Tongue (tissue), 2 donors: Measurements from ENCODE around the gene TULP4. TPM values are rescaled to one million over a fixed set of nuclear protein-coding genes. Genes with fewer than 3 reads are reported as not detected.

Experiments
- DNase-seq: peaks from one replicate; pipeline ENCODE4 v3.0.0-alpha.2; 2015
- total RNA-seq: library from RNA; depleted of rRNA; stranded (reverse); fragments of >200 nt; gene quantifications from one replicate; pipeline ENCODE4 v1.2.3, GENCODE V29; 2014

The TULP4 gene
- total RNA-seq, 1 donor from 2014 or later: 475 TPM

- DNase-seq: peak; percentile 80
These were observed 46.3 kb downstream of the TULP4 start for GRCh38 chr6:158358450-158359077.

DNA sequence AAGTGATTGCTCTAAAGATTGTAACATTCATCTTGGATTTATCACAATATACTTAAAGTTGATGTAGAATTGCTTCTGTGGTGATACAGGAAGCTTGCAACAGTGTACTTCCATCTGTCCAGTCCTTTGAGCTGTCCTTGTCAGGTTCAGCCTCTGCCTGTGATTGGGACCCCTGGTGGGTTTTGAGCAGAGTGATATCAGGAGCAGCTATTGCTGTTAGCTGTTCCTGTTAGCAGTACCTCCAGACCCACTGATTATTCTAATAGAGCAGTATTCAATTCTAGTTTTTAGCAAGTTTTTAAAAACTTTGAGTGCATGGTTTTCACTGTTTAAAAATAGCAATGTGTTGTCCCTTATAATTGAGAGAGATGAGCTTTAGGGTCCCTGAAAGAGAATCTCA is 48.8 kb downstream of the TULP4 start:
- no peak for DNase-seq

- no peak for DNase-seq
These were observed 49.9 kb downstream of the TULP4 start for GRCh38 chr6:158361961-158362669.

DNA sequence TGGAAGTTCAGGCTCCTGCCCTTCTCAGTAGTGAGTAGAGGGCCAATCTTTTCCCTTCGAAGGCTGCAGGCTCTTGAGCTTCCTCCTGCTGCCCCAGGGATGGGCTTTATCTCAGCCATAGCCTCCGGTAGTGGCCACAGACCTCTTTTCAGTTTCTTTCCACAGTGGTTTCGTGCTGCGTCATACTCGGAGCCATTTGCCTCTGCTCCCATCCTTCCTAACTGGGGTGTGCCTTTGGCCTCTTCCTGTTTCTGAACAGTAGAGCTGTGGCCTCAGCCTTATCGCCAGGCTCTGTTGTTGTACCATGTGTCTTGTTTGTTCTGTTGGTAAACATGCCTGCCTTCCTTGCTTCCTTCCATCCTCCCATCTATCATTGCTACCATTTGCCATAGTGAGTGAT is 54.1 kb downstream of the TULP4 start:
- no peak for DNase-seq

GRCh38 chr6:158367816-158368215 is 55.6 kb downstream of the TULP4 start:
- DNase-seq: no peak

- DNase-seq: no peak
These were observed 57.0 kb downstream of the TULP4 start for GRCh38 chr6:158369241-158369640.

GRCh38 chr6:158370805-158371204 is 58.5 kb downstream of the TULP4 start:
- no peak for DNase-seq

GRCh38 chr6:158371261-158371660 is 59.0 kb downstream of the TULP4 start:
- no peak for DNase-seq

DNA sequence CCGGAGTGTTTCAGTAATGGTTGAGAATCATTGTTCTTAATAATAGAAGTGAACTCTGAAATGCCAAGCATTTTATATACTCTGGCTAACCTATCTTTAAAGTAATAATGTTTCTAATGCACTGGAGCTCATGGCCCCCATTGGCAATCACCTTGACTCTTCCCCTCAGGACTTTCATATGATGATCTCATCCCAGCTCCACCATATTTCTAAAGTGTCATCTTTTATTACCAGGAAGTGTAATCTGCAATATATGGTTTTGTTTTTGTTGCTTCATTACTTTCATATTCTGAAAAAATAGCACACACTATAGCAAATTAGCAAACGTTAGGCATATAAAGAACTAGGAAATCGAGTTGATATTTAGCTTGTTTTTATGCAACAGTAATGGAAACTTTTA is 60.3 kb downstream of the TULP4 start:
- no peak for DNase-seq

DNA sequence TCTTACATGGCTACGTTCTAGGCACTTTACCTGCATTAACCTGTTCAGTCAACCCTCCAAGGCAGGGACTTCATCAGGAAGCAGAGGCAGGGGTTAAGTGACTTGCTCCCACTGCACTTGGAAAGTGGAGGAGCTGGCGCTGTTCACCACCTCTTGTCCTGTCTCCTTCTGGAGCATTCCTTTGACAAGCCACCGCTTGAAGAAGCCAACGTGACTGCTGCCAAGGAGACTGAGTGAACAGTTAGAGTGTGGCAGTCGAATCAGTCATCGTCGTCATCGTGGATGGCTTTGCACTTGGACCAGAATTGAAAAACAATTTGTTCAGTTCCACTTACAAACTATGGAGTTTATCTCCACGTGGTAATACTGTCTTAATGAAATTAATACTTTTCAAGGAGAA is 60.9 kb downstream of the TULP4 start:
- peak; percentile 51 for DNase-seq

GRCh38 chr6:158374020-158374419 is 61.8 kb downstream of the TULP4 start:
- DNase-seq: no peak

- peak; percentile 94 for DNase-seq
These were observed 64.4 kb downstream of the TULP4 start for GRCh38 chr6:158376631-158377081.

DNA sequence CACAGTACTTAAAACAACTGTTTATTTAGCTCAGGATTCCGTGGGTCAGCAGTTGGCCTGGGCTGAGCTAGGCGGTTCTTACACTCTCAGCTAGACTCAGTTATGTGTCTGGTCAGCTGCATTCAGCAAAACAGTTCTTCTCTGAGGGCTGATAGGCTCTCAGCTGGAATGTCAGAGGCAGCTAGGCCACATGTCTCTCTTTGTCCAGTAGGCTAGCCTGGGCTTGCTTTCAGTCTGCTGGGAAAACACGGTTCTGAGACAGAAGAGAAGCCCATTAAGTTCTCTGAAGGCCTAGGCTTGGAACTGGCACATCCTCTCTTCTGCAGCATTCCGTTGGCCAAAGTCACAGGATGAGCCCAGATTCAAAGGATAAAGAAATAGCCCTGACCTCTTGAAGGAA is 65.6 kb downstream of the TULP4 start:
- peak; percentile 51 for DNase-seq

GRCh38 chr6:158379336-158379735 is 67.1 kb downstream of the TULP4 start:
- DNase-seq: no peak

DNA sequence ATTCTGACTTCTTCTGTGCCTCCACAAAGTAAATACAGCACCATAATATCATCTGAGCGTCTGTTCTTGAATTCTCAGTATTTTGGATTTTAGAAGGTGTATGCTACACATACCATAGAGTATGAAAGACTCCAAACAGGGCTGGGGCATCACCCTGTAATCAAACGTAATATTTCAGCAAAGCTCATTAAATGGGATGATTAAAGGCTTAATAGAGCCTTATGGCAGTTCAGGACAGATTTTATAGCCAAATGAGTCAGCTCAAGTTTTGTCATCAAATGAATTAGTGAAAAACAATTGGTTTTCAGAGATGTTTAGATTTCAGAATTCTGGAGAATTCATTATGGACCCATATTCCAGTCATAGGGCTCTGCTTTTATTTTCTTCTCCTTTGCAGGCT is 68.9 kb downstream of the TULP4 start:
- DNase-seq: no peak

DNA sequence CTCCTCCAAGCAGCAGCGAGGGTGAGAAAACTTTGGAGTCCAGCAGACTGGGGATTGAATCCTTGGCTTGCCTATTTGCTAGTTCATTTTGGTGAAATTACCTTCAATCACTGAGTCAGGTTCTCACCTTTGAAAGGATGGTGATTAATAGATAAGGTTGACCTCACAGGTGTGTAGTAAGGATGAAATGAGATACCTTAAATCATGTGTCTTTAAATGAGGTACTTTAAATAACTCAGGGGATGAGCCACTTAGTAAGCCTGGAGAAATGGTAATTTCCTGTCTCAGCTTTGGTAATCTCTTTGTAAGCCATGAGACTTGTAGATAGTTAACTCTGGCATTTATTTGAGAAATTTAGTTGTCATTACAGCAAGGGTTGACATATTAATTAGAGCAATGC is 70.2 kb downstream of the TULP4 start:
- no peak for DNase-seq

DNA sequence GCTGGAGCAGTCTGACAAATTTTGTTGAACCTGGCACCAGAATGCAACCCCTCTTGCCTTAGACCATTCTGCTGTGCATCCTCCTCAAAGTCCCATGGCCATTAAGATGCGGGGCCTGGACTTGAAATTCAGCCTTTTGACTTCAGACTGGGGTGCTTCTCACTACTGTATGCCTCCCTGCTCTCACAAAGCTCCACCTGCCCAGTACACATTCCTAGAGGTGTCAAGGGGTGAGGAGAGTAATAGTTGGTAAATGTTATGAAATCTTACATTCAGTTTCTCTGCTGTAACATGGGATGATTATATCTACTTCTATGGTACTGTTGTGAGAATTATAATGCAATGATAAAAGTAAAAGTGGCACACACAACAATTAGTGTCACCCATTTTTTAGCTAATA is 70.8 kb downstream of the TULP4 start:
- DNase-seq: no peak

DNA sequence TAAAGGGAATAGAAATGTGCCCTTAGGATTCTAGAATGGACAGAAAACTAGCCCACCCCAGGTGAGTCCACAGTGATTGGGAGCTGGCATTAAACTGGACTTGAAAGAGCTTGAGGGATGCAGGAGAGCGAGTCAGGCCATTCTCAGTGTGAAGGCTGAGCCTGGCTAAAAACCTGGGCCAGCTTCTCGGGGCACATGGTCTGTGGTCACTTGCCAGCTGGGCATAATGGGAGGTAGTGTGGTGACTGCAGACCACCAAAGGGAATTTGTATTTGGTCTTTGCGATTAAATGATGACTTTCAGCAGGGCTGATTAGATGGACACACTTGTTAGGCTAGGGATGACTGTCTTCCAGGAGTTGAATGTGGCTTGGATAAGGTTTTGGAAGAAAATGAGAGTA is 71.3 kb downstream of the TULP4 start:
- DNase-seq: no peak

DNA sequence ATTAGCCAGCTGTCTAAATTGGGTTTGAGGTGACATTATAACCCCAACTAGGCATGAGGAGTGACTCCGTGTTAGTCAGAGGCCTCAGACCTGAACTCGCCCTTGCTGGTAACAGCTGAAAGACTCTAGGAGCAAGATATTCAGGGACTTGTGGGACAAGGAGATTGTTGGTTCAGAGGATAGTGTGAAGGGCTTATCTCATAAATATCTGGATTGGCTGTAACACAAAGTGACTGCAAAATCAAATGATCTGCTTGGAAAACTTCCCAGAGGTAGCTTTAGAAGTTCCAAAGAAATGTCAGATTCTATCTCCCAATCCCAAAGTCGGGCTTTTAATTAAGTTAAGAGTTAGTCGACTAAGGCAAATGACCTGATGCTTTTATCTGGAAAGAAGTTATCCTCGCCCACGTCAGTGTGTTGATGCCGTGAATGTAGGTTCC is 72.4 kb downstream of the TULP4 start:
- no peak for DNase-seq

DNA sequence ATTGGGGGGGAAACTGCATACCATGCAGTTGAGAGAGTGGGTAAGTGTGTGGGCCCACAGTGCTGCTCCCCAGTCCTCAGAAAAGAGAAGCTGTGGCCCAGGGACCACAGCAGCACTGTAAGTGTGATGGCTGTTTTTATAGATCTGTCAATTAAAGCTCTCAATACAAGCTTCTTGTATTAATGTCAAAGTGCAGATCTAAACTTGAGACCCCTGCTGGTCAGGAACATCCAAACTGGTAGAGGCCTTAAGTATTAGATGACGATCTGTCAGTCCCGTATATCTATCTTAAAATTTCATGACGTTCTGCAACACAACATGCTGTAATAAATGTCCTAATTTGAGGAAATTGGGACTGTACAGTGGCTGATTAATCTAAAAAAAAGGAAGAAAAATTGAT is 74.8 kb downstream of the TULP4 start:
- no peak for DNase-seq

DNA sequence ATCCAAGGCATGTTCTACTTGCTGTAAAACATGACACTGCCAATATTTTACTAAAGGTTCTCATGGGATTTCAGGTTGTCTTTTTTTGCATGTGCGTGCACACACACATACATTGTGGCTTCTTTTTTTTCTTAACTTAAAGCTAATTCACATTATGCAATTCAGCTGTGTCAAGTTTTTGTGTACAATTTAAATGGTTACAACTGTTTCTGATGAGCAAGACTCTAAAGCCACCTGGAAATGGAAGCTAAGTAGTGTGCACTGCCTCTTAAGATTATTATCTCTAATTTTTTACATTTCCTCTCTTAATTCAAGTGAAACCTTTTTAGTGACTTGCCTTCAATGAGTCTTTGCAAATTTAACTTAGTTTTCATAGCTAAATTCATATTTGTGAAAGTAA is 75.3 kb downstream of the TULP4 start:
- no peak for DNase-seq

- no peak for DNase-seq
These were observed 76.5 kb downstream of the TULP4 start for GRCh38 chr6:158388727-158389126.

DNA sequence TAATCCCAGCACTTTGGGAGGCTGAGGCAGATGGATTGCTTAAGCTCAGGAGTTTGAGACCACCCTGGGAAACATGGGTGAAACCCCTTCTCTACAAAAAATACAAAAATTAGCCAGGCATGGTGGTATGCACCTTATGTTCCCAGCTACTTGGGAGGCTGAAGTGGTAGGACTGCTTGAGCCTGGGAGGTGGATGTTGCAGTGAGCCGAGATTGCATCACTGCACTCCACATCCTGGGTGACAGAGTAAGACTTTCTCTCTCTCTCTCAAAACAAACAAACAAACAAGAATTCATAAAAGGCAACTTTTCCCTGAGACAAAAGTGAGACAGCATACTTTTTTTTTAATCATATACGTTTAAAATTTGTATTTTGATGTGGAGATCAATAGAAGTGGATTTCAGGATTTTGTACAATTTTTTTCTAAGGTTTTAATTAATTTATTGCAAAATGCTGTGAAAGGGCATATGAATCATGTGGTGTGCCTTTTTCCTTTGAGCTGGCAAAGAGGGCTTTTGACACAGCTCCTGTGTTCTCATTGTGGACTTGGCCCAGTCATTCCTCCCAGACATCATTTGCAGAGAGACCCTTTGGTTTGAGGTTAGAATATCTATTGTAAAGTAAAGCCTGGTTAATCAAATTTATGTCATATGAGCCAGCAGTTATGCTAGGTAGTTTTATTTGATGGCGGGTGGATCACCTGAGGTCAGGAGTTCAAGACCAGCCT is 77.1 kb downstream of the TULP4 start:
- DNase-seq: no peak

GRCh38 chr6:158391276-158391675 is 79.0 kb downstream of the TULP4 start:
- DNase-seq: no peak
